Brain microvascular endothelial cell (primary cell): ENCODE data around the gene ASPA.
"Not testable (repeated sequence)": the region's sequence is repeated elsewhere in the genome, so short reads cannot be mapped to it uniquely, and the experiment has no call there.

Source experiments
- DNase-seq: peaks from one replicate; pipeline ENCODE4 v3.0.0-alpha.2; 2020
- H3K27ac ChIP-seq: fragments of 250-450 bp; sonication (Bioruptor Pico); 2 replicates; pipeline ENCODE4 v1.5.1; 2020; ENCODE audit warnings: mild to moderate bottlenecking, moderate library complexity
- H3K27me3 ChIP-seq: fragments of 250-450 bp; sonication (Bioruptor Pico); replicated peaks from 2 replicates; pipeline ENCODE4 v1.5.1; 2020; ENCODE audit warnings: mild to moderate bottlenecking
- H3K36me3 ChIP-seq: fragments of 250-450 bp; sonication (Bioruptor Pico); replicated peaks from 2 replicates; pipeline ENCODE4 v1.5.1; 2020; ENCODE audit warnings: mild to moderate bottlenecking
- H3K4me3 ChIP-seq: 2 replicates; pipeline ENCODE4 v1.5.1; 2011; ENCODE audit warnings: low read depth, mild to moderate bottlenecking, control low read depth, low read length, moderate library complexity
- CTCF ChIP-seq: IDR thresholded peaks from 2 replicates; pipeline ENCODE4 v1.5.1; 2011; ENCODE audit warnings: low read depth, mild to moderate bottlenecking, moderate library complexity, low read length, control low read depth, inconsistent platforms; ENCODE audit errors: missing control alignments
- in situ Hi-C: cut with HindIII; loops from 2 replicates; pipeline ENCODE4 v1.10.0; 2017; ENCODE audit warnings: low sequenced_read_pairs, low pct_ligation_motif_present

The ASPA gene

GRCh38 chr17:3448059-3448665 is 27.6 kb upstream of the ASPA start:
- Histone ChIP-seq H3K27me3 (no peaks in the 10 kb centered on the region), H3K4me3 (no peak overlapping the region), H3K36me3 (no peaks in the 10 kb centered on the region), H3K27ac (no peak overlapping the region)
- no peak for TF ChIP-seq CTCF
- DNase-seq: no peak
- in situ Hi-C loops: no loop called here

GRCh38 chr17:3466355-3466754 is 9.4 kb upstream of the ASPA start:
- H3K27ac ChIP-seq, H3K4me3 ChIP-seq, DNase-seq, H3K27me3 ChIP-seq, in situ Hi-C loops, H3K36me3 ChIP-seq: not testable (repeated sequence)

- Histone ChIP-seq H3K4me3 (no peak overlapping the region), H3K27me3 (no peaks in the 10 kb centered on the region), H3K36me3 (no peaks in the 10 kb centered on the region), H3K27ac (no peak overlapping the region)
- in situ Hi-C loops: no loop called here
- TF ChIP-seq CTCF: no peak
- no peak for DNase-seq
Observed at GRCh38 chr17:3469529-3469928, 6.3 kb upstream of the ASPA start.

- DNase-seq: no peak
- no peak for TF ChIP-seq CTCF
- no peaks in the 10 kb centered on the region for H3K36me3 ChIP-seq
- no peak within 1 kb of the TSS for H3K4me3 ChIP-seq
- H3K27me3 ChIP-seq: no peaks in the 10 kb centered on the region
- H3K27ac ChIP-seq: no peak within 1 kb of the TSS
- in situ Hi-C loops: no loop called here
Observed at GRCh38 chr17:3471599-3471998, 4.2 kb upstream of the ASPA start, which contains the start of gene SPATA22. Gene SPATA22, minus strand, starts transcription at chr17:3471819. Its CDS starts 2,494 bp downstream, at chr17:3469325.

- no peaks in the 10 kb centered on the region for H3K36me3 ChIP-seq
- no peak overlapping the region for H3K27ac ChIP-seq
- DNase-seq: no peak
- in situ Hi-C loops: no loop called here
- no peak for TF ChIP-seq CTCF
- H3K27me3 ChIP-seq: no peaks in the 10 kb centered on the region
- no peak overlapping the region for H3K4me3 ChIP-seq
Observed at GRCh38 chr17:3472137-3472536, 3.7 kb upstream of the ASPA start.

- TF ChIP-seq CTCF: no peak
- in situ Hi-C loops: no loop called here
Observed at GRCh38 chr17:3474212-3474611, 1.6 kb upstream of the ASPA start.

More at GRCh38 chr17:3474212-3474611, 1.6 kb upstream of the ASPA start:
- DNase-seq: no peak
- H3K36me3 ChIP-seq: no peaks in the 10 kb centered on the region
- H3K27ac ChIP-seq: no peak overlapping the region
- H3K4me3 ChIP-seq: no peak overlapping the region
- H3K27me3 ChIP-seq: no peaks in the 10 kb centered on the region
